Chondrocyte (in vitro differentiated cells): Measurements from ENCODE around the gene TRIM2. TPM values are rescaled to one million over a fixed set of nuclear protein-coding genes. Genes with fewer than 3 reads are reported as not detected.
"Not testable (repeated sequence)": the region's sequence is repeated elsewhere in the genome, so short reads cannot be mapped to it uniquely, and the experiment has no call there.

Experiments
- DNase-seq: peaks from one replicate; pipeline ENCODE4 v3.0.0; 2021; ENCODE audit warnings: mixed read lengths, low spot score
- H3K27ac Mint-ChIP-seq: one replicate; pipeline ENCODE4 v1.8.0; 2021; ENCODE audit warnings: mild to moderate bottlenecking, moderate library complexity, mixed read lengths; ENCODE audit not compliant: unreplicated experiment
- H3K27me3 Mint-ChIP-seq: 2 replicates; pipeline ENCODE4 v1.8.0; 2021; ENCODE audit warnings: low read depth, mixed read lengths
- H3K36me3 Mint-ChIP-seq: 2 replicates; pipeline ENCODE4 v1.8.0; 2021; ENCODE audit warnings: low read depth, mixed read lengths
- H3K4me1 Mint-ChIP-seq: 2 replicates; pipeline ENCODE4 v1.8.0; 2021; ENCODE audit warnings: low read depth, mild to moderate bottlenecking, mixed read lengths
- H3K4me3 Mint-ChIP-seq: one replicate; pipeline ENCODE4 v1.8.0; 2021; ENCODE audit warnings: mild to moderate bottlenecking, moderate library complexity, mixed read lengths; ENCODE audit not compliant: unreplicated experiment
- H3K9me3 Mint-ChIP-seq: 2 replicates; pipeline ENCODE4 v1.8.0; 2021; ENCODE audit warnings: low read depth, mixed read lengths
- total RNA-seq: library from RNA; stranded (reverse); gene quantifications from 3 replicates; pipeline ENCODE4 v1.2.1, GENCODE V29; 2021
- TF ChIP-seq, protein P1 (sequence below): fragments of 200-600 bp; sonication (generic); IDR thresholded peaks from 2 replicates; pipeline ENCODE4 v1.5.0; 2021; ENCODE audit warnings: antibody characterized with exemption, mild to moderate bottlenecking, moderate library complexity

Gene TRIM2
- total RNA-seq, 1 donor from 2014 or later, result 18.2 TPM

DNA sequence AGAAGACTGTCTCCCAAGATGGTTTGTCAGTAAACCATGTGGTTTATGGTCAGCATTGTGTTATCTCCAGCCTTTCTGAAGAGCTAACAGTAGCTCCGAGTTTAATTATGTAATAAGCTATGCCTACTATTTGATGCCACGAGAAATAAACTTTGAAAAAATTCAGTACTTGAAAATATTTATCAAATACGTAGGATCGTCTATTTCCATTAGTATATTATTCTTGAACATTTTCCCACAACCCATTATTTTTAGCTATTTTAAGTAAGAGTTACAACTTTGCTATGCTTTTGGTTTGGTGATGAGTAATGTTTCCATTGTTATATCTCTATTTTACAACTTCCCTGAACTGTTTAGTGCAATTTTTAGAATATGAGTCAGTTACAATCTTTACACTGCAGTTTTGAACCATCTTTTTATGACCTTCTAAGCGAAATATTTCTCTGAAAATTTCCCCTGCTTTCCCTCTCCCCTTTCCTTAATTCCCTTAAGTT is 44.5 kb upstream of the TRIM2 start:
- TF ChIP-seq, protein P1, sequence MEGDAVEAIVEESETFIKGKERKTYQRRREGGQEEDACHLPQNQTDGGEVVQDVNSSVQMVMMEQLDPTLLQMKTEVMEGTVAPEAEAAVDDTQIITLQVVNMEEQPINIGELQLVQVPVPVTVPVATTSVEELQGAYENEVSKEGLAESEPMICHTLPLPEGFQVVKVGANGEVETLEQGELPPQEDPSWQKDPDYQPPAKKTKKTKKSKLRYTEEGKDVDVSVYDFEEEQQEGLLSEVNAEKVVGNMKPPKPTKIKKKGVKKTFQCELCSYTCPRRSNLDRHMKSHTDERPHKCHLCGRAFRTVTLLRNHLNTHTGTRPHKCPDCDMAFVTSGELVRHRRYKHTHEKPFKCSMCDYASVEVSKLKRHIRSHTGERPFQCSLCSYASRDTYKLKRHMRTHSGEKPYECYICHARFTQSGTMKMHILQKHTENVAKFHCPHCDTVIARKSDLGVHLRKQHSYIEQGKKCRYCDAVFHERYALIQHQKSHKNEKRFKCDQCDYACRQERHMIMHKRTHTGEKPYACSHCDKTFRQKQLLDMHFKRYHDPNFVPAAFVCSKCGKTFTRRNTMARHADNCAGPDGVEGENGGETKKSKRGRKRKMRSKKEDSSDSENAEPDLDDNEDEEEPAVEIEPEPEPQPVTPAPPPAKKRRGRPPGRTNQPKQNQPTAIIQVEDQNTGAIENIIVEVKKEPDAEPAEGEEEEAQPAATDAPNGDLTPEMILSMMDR, result no peak
- no peaks in the 10 kb centered on the region for H3K27me3 Mint-ChIP-seq
- DNase-seq, result no peak
- H3K4me1 Mint-ChIP-seq, result peaks cover 15% of the 10 kb centered on the region
- peak overlapping the region; percentile 65 for H3K27ac Mint-ChIP-seq
- H3K9me3 Mint-ChIP-seq, result peaks cover 3% of the 10 kb centered on the region
- no peak overlapping the region for H3K4me3 Mint-ChIP-seq
- no peaks in the 10 kb centered on the region for H3K36me3 Mint-ChIP-seq

DNA sequence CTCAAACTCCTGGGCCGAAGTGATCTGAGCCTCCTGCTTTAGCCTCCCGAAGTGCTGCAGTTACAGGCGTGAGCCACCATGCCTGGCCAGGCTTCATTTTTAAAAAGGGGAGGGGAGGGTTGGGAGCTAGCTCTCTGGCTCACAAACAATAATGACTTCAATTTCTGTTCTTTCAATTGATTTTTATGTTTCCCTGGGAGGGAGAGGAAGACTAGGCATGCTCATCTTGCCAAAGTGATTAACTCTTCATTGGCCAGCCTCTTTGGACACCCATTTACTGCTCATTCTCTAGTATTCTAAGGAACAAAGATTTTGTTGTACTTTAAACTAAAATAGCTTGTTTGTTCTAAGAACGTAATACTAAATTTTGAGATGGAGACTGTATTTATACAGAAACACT is 43.4 kb upstream of the TRIM2 start:
- Mint-ChIP-seq H3K36me3 (no peaks in the 10 kb centered on the region), H3K4me1 (peaks cover 15% of the 10 kb centered on the region), H3K9me3 (peaks cover 6% of the 10 kb centered on the region), H3K27ac (no peak overlapping the region), H3K27me3 (no peaks in the 10 kb centered on the region), H3K4me3 (no peak overlapping the region)
- TF ChIP-seq, protein P1, result no peak
- DNase-seq, result no peak

DNA sequence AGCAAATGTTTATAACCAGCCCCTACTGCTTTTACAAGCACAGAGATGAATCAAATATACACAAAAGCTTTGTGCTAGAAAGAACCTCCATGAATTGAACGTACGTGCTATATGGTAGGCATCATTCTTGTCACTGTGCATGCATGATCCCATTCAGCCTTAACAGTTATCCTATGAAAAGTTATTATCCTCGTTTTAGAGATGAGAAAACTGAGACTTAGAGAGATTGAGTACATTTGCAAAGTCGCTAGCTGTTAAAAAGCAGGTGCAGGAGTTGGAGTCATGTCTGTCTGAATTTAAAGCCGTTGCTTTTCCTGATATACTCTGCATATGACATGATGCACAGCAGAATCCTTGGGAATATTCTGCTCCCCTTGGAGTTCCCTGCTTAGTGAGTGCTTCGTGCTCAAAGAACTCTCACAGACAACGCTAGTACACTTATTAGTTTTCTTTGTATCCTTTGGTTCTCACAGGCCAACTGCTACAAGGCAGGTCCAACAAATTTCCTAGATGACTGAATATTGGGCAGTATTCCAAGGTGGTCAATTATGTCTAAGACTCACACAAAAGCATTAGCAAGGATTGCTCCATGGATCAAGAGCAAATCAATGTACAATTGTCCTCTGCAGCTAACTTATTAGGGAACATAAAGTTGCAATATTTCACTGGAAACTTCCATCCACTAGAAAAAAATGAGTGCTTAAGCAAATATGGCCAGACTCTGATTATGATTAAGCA is 42.8 kb upstream of the TRIM2 start:
- peaks cover 9% of the 10 kb centered on the region for H3K4me1 Mint-ChIP-seq
- H3K4me3 Mint-ChIP-seq, result no peak overlapping the region
- H3K36me3 Mint-ChIP-seq, result no peaks in the 10 kb centered on the region
- H3K27ac Mint-ChIP-seq, result no peak overlapping the region
- H3K9me3 Mint-ChIP-seq, result peaks cover 6% of the 10 kb centered on the region
- H3K27me3 Mint-ChIP-seq, result peaks cover under 1% of the 10 kb centered on the region
- DNase-seq, result no peak
- TF ChIP-seq, protein P1, result no peak

DNA sequence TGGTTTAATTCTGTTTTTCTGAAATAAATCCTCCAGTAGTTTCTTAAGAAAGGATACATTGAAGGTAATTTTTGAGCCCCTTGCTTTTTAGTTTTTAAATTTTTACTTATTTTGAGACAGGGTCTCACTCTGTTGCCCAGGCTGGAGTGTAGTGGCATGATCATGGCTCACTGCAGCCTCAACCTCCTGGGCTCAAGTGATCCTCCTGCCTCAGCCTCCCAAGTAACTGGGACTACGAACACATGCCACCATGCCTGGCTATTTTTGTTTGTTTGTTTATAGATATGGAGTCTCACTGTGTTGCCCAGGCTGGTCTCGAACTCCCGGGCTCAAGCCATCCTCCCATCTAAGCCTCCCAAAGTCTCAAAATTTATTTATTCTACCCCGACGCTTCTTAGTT is 39.0 kb upstream of the TRIM2 start:
- not testable (repeated sequence) for H3K4me3 Mint-ChIP-seq

DNA sequence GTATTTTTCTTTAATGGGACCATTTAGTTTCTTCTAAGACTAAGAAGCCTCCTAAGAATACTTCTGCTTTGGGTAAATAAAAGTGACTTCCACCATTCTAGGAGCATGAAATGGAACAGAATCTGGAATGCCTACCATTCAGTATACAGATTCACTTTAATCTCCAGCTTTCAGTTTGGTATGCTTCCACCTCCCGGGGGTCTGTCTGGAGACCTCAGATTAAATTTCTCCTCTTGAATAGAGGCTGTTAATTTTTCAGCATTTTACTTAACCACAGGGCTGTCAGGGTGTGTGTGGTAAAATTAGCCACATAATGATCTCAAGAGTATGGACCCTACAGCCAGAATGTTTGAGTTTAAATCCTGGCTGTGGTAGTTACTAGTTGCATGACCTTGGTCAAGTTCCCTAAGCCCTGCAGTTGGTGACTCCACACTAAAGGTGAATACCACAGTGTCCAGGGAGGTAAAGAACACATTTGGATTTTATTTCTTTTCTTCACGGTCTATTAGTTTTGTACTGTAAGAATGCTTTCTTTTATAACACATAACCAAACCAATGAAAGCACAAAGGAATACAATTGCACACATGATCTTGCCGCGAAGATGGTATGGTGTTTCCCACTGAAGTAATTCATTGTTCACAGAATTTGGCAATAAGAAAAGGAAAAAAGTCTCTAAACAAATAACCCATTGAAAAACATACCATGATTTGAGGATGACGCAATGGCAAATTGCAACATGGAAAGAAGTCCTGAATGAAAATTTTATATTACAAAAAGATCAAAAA is 37.3 kb upstream of the TRIM2 start:
- peaks cover 2% of the 10 kb centered on the region for H3K27me3 Mint-ChIP-seq
- H3K36me3 Mint-ChIP-seq, result no peaks in the 10 kb centered on the region
- H3K9me3 Mint-ChIP-seq, result peaks cover 6% of the 10 kb centered on the region
- no peak for DNase-seq
- no peak overlapping the region for H3K27ac Mint-ChIP-seq
- TF ChIP-seq, protein P1, result no peak
- H3K4me3 Mint-ChIP-seq, result no peak overlapping the region
- H3K4me1 Mint-ChIP-seq, result peaks cover 12% of the 10 kb centered on the region

More for the DNA sequence above, 39.0 kb upstream of the TRIM2 start:
- H3K4me1 Mint-ChIP-seq, result peaks cover 12% of the 10 kb centered on the region
- H3K36me3 Mint-ChIP-seq, DNase-seq, H3K9me3 Mint-ChIP-seq, H3K27me3 Mint-ChIP-seq, H3K27ac Mint-ChIP-seq: not testable (repeated sequence)
